Heart left ventricle (tissue), 13 donors: ENCODE data around the gene TXNIP.

Experiments used
- POLR2A ChIP-seq, 2 donors: fragments of 450-650 bp; IDR thresholded peaks; one replicate each; pipeline ENCODE4 v1.6.1; 2017; ENCODE audit warnings: antibody characterized with exemption in 2 of 2, mild to moderate bottlenecking in 2 of 2, moderate library complexity in 2 of 2
- TF ChIP-seq, protein P1 (sequence below), 12 donors: fragments of 200-600 bp; sonication (generic) in 4 of 12; IDR thresholded peaks; one replicate each; pipeline versions ENCODE4 v1.5.0 to v1.8.0; 2018 to 2022; ENCODE audit warnings: antibody characterized with exemption in 12 of 12, mild to moderate bottlenecking in 5 of 12
- donor health status: ischemic (EF 13 %, LVEDD 7.1; RV severe dilation, severe dysfunction).
- donor health status: DM: no; HTN: yes; CAD: no.
- donor health status: DM: no; HTN: no; CAD: no.
- donor health status: ischemic (EF 25% LVEDD 6.9; RV normal size, moderate dysfunction).
- donor health status: ischemic (EF 25% LVEDD 5.7; RV mildly dilated, moderate dysfunction).
- donor health status: ischemic (EF 35%, LVEDD 5.7; RV mildly dilated, moderate dysfunction).
- donor health status: nonischemic (EF 11% LVEDD 7.7; RV severe dilation, severe dysfunction).
- donor health status: DM: yes; HTN: yes; CAD: no.
- donor health status: PGD.
- donor health status: ischemic (EF 29% LVEDD 5.4; RV normal size, mild dysfunction).
- donor health status: nonischemic (EF 23%, LVEDD 6.1; RV moderate dilation, normal function).

- TF ChIP-seq POLR2A (IDR thresholded peaks at IDR 0.05): no peak
- TF ChIP-seq, protein P1, sequence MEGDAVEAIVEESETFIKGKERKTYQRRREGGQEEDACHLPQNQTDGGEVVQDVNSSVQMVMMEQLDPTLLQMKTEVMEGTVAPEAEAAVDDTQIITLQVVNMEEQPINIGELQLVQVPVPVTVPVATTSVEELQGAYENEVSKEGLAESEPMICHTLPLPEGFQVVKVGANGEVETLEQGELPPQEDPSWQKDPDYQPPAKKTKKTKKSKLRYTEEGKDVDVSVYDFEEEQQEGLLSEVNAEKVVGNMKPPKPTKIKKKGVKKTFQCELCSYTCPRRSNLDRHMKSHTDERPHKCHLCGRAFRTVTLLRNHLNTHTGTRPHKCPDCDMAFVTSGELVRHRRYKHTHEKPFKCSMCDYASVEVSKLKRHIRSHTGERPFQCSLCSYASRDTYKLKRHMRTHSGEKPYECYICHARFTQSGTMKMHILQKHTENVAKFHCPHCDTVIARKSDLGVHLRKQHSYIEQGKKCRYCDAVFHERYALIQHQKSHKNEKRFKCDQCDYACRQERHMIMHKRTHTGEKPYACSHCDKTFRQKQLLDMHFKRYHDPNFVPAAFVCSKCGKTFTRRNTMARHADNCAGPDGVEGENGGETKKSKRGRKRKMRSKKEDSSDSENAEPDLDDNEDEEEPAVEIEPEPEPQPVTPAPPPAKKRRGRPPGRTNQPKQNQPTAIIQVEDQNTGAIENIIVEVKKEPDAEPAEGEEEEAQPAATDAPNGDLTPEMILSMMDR (IDR thresholded peaks at IDR 0.05): no peak
Observed at GRCh38 chr1:146013559-146013922, 17.2 kb upstream of the TXNIP start.
